Right hindlimb (tissue), 1 donor: ENCODE measurements around the gene EFCAB11.
A peak's percentile ranks its signal among the peaks of the same experiment; 100 is the strongest.

Experiments
- DNase-seq: peaks from one replicate; pipeline ENCODE4 v3.0.0-alpha.2; 2018

EFCAB11 gene

DNA sequence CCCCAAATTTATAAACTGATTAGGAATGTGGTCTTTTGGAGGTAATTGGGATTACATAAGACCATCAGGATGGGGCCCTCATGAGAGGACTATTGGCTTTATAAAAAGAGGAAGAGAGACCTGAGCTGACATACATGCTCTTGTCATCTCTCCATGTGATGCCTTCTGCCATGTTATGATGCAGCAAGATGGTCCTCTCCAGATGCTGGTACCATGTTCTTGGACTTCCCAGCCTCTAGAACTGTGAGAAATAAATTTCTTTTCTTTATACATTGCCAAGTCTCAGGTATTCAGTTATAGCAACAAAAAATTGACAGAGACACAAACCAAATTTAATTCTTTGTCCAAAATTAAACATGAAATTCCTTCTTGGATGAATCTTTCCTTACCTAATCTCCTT, 92.9 kb downstream of the EFCAB11 start:
- DNase-seq, result no peak

DNA sequence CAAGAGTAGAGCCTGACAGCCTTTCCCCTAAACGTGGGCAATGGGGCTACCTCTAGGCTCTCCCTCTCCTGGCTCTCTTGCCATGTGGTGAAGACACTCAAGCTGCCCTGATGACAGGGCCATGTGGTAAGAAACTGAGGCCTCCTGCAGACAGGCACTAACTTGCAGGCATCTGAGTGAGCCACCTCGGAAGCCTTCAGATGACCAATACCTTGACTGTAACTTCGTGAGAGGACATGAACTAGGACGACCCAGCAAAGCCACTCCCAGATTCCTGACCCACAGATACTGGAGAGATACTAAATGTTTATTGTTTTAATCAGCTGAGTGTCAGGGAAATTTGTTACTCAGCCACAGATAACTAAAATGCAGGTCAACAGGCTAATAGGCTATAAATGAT, 96.4 kb downstream of the EFCAB11 start:
- no peak for DNase-seq

DNA sequence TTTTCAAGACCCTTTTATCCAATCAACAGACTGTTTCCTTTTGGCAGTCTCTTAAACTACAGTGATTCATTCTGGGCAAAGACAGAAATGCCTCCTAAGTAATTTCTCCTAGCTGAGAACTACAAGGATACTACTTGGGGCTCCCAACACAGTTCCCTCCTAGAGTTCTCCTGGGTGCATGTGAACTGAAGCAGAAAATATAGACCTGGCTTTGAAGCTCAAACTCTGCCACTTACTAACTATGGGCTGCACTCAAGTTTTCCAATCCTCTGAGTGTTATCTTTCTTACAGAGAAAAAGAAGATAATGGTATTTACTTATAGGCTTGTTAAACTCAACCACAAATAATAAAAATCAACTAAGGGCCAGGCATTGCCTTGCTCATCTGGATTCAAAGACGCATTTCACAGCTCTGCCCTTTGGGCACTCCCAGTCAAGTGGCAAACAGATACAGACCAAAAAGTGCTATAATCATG, 97.6 kb downstream of the EFCAB11 start:
- DNase-seq, result no peak

DNA sequence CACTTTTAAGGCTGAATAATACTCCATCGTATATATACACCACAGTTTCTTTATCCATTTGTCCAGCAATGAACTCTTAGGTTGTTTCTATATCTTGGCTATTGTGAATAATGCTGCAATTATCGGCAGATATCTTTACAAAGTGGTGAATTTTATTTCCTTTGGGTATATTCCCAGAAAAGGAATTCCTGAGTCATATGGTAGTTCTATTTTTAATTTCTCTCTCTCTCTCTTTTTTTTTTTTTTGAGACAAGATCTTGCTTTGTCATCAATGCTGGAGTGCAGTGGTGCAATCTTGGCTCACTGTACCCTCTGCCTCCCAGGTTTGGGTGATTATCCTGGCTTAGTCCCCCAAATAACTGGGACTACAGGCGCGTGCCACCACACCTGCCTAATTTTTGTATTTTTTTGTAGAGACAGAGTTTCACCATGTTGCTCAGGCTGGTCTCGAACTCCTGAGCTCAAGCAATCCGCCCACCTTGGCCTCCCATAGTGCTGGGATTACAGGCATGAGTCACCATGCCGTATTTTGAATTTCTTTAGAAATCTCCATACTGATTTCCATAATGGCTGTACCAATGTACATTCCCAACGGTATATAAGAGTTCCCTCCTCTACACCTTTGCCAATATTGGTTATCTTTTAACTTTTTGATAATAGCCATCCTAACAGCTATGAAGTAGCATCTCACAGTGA, 98.4 kb downstream of the EFCAB11 start:
- no peak for DNase-seq

DNA sequence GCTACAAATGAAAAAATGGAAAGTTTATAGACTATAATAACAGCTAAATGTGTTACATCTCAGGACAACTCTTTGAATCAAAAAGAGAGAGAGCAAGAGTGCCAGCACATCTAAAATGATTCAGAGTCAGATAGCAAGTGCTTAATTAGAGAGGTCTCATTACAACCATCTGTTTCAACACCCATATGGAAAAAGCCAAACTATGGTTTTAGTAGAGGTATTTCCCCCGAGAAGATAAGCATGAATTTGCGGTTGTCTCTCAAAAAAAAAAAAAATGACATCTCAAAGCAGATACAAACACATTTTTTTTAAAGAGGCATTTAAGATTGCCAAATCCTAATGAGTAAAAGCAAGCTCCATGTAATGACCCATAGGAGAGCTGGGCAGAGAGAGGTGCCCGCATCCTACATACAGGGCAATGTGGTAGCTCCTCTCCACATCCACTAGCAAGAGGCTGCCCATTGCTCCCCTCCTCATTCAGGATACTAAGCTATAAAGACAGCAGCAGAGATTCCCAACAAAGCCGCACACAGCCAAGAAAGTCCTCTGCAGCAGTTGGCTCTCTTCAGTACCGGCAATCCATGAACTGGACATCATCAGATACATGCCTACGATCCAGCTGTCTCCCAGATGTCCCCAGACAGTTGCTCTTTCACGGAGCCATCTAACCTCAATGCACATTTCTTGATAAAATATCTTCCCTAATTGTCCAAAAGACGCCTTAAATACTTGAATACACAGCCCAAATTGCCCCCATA, 100.4 kb downstream of the EFCAB11 start:
- no peak for DNase-seq

DNA sequence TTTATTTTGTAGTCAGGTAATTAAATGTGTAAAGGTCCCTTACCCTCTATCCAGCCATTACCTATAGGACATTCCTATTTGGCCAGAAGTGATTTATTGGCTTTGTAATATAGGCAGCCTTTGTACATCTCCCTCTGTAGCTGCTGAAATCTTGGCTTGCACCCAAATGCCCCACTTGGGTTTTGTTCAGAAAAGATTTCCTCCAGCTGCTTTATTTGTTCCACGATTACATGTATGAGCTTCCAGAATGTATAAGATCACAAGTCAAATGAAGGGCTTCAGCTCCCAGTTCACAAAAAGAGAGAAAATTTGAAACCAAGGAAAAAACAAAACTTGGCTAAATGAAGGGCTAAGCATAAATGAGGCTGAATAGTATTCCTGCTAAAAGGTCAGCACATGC, 103.4 kb downstream of the EFCAB11 start:
- peak; percentile 73 for DNase-seq

DNA sequence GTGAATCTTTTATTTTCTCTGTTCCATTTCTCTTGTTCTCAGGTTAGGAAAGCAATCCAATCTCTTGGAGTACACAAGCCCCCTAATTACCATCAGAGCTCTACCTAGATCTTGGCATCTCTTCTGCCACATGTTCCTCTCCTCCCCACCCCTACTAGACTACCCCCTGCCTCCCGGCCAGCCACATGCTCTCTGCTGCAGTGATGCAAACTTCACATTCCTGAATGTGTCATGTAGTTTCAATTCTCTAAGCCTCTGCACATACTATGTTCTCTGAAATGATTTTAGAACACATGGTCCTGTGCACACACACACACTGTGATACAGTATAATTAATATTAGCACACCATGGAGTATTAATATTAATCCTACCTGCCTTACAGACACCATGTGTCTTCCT, 104.6 kb downstream of the EFCAB11 start:
- DNase-seq, result no peak

DNA sequence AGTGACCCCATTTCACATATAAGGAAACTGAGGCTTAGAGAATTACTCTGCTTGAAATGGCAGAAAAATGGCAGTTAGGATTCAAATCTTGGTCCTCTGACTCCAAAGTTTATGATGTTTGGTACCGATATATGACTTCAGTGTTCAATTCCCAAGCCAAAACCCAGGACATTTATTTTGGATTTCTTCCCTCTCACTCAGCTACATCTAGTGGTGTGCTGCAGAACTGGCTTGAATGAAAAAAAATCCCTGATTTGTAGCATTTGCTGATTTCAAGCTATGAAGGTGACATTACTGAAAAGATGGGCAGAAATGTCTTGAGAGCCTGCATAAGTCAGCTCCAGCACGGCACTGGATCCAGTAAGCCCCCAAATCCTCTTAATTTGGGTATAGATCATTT, 106.4 kb downstream of the EFCAB11 start:
- no peak for DNase-seq

DNA sequence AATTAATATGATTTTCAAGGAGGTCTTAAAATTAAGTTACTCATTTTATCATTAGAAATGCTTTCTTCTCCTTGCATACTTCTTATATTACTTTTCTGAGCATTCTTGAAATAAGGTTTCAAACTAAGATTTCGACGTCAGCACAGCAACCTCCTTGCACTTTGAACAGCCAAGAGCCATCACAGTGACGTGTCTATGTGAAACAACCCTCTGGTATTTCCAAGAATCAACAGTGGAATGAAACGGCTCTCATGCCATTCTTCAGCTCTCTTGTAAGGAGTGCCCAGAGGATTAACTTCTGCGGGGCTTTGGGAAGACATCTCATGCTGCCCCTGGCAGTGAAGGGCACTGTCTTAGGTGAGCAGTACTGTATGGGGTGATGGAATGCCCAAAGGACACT, 109.2 kb downstream of the EFCAB11 start:
- DNase-seq, result no peak

DNA sequence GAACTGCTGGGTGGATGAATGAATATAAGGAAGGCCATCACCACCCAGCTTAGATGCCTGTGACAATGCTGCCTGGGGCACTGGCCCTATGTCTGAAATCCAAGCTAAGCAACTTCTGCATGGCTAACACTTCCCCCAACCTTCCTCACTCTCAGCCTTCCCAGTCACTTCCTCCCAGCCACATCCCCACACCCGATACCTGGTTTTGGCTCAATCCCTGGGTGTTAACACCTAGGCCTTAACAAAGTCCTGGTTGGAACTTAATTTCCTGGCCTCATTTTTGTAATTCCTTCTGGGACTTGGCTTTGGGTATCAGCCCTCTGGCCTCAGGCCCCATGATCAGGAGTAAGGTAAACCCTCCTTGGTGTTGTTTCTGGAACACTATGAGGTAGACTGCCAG, 110.0 kb downstream of the EFCAB11 start:
- no peak for DNase-seq

DNA sequence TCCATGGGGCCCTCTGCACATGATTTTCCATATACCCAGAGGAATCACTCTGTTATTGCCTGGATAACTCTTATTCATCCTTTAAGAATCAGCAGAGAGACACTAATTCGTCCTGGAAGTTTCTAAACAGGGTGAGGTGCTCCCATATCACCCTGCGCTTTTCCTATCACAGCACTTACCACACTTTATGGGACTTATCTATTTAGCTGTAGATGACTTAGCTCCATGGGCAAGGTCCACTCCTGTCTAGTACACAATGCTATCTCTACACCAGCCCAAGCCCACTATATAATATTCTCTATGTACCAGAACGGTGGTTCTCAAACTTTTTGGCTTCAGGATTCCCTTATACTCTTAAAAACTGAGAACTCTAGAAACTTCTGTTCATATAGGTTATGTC, 111.7 kb downstream of the EFCAB11 start:
- no peak for DNase-seq

DNA sequence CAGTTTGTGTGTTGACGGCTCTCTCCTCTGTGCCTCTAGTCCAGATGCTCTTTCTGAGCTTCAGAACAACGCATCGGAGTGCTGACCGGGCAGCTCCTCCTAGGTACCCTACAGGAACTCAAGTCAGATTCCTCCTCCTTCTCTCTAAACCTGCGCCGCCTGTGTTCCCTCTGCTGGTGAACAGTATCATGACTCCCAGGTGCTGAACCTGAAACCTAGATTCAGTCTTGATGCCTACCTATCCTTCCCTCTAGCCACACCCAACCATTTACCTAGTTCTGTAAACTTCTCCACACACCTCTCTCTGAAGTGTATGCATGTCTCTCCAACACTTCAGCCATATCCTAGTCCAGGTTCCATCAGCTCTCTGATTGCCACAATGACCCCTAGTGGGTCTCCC, 112.7 kb downstream of the EFCAB11 start:
- no peak for DNase-seq

DNA sequence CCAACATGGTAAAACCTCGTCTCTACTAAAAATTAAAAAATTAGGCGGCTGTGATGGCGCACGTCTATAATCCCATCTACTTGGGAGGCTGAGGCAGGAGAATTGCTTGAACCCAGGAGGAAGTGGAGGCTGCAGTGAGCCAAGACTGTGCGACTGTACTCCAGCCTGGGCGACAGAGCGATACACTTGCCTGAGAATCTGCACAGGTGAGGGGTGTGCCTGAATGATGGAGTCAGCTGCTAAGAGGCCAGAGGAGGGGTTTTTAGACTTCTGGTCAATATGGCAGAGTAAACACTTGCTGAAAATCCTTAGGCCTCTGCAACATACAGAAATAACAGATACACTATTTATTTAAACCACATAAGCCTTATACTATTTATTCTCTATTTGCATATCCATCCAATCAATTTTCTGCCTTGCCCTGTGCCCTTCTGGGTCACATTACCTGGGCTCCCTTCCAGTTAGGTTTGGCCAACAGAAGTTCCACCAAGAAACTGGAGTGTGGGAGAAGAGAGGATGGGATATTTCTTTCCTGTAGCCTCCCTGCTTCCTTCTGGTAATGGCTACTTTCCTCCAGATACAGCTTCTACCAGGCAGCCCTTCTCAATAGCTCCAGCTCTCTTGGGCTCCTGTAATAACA, 117.6 kb downstream of the EFCAB11 start:
- no peak for DNase-seq

DNA sequence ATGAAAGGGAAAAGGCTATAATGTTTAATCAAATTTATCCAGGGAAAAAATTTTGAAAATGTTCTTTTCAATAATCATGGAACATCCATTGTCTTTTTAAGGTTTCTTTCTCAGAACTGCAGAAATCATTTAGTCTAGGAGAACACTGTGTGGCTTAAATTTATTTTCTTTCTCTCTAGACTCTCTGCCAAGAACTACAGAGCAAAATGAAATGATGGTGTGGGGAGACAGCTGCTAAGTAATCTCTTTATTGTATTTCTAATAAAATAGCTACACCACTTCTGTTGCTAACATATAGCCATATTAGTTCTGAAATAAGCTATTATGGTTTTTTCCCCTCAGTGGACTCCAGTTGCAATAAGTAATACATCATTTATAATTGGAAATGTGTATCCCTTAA, 120.9 kb downstream of the EFCAB11 start:
- DNase-seq, result no peak

DNA sequence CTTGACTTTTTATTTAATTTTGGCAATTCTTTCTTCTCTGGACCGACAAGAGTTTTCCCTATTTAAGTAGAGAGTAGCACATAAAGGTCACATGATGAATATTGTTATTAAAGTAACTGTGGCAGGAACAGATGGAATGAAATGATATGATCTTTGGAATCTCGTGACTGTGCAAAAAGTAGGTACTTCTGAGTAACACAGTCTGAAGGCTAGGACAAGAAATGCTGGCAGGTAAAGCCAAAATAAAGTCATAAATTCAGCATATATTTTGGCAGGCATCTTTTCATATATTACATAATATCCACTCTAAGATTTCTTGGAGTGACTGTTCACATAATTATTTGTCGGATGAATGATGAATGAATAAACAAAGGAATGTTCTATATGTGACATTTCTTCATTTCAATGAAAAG, 121.4 kb downstream of the EFCAB11 start:
- DNase-seq, result no peak

DNA sequence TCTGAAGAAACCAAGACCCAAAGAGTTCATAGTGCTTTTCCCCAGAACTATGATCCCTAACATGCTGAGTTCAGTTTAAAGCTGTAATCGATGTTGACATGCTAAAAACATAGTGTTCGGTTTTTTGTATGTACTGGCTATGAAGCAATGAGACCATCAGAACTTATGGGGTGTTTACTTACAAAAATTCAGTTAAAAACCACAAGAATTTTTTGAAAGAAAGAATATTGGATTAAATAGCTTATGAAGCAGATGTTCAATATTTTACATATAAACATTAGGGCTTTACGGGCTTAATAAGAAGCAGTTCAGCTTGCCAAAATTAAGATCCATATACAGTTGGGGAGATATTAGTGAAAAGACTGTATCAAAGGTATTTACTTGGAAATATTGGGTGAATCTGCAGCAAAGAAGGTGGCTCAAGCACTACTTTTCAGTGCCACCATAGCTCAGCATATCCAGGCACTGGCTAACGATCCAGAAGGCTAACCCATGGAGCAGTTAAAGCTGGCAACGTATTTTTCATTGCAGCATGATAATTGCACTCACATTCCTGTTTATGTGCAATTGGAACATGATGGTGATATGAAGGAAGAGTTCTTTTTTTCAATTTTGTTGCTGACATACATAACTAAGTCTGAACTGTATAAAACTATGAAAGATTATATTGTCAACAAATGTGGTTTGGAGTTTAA, 125.9 kb downstream of the EFCAB11 start:
- DNase-seq, result no peak

DNA sequence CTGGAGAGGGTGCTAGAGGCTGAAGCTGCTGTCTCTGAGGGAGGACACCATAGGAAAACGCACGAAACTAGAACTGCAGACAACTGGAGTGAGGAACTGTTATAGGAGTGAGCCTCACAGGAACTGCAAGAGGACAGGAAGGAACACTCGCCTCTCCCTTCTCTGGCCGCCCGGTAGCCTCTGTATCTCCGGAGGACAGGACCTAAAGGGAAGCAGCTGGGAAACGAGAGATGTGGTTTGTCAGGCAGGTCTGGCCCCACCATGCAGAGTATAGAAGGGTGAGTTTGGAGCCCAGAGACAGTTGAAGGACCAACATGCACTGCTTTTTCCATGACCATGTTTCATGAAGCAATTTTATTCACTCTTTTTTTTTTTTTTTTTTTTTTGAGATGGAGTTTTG, 127.3 kb downstream of the EFCAB11 start:
- DNase-seq, result no peak

DNA sequence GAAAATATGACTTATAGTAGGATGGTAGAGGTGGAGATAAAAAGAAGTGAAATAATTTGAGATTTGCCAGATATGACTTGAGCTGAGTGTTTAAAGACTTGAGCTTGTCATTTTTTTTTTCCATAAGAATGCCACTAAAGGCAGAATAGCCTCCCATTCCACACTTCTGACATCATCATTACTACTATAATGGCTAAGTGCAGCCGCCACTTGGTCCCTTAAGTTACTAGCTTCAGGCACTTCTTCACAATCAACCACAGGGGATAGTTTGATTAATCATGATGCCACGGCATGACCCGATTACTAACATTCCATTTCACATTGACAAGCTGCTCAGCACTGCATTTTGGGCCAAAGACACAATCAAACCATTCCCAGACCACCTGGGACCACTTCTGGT, 127.9 kb downstream of the EFCAB11 start:
- no peak for DNase-seq

DNA sequence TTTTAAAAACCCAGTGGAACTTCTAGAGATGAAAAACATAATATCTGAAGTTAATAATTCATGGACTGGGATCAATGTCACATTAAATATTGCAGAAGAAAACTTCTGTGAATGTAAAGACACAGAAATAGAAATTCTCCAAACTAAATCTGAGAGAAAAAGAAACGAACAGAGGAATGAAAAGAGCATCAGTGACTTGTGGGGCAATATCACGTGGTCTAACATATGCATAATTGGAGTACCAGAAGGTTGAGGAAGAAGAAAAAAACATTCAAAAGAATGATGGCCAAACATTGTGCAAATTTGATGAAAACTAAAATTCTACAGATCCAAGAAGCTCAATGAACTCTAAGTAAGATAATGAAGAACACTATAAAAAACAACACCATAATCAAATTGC, 130.8 kb downstream of the EFCAB11 start:
- no peak for DNase-seq

DNA sequence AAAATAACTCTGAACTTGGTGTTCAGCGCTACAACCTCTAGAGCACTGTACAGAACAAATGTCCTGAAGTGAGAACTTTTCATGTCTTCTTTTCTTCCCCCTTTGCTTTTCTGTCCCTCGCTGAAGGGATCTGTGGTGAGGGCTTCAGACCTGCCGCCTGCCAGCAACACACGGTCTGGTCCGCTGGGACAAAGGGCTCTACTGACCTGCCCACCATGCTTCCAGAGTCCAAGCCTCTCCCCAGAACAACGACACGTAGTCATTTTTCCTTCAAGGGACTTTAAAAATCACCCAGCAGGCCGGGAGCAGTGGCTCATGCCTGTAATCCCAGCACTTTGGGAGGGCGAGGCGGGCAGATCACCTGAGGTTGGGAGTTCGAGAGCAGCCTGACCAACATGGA, 140.4 kb downstream of the EFCAB11 start:
- no peak for DNase-seq

DNA sequence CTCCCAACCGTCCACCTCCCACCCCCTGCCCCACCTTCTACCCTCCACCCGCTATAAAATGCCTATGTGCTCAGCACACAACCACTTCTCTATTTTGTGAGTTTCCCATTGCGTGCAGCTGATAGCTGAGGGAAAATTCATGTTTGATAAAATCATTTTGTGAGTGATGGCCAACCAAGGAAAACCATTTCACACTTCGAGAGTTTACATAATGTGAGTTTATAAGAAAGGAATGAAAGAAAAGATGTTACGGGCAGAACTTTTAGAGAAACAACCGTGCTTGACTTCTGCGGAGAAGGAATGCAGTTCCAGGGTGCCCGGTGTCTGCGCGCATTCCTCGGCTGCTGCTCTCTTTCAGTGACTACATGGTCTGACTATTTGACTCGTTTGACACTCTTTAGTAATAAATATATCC, 140.9 kb downstream of the EFCAB11 start:
- peak; percentile 60 for DNase-seq

DNA sequence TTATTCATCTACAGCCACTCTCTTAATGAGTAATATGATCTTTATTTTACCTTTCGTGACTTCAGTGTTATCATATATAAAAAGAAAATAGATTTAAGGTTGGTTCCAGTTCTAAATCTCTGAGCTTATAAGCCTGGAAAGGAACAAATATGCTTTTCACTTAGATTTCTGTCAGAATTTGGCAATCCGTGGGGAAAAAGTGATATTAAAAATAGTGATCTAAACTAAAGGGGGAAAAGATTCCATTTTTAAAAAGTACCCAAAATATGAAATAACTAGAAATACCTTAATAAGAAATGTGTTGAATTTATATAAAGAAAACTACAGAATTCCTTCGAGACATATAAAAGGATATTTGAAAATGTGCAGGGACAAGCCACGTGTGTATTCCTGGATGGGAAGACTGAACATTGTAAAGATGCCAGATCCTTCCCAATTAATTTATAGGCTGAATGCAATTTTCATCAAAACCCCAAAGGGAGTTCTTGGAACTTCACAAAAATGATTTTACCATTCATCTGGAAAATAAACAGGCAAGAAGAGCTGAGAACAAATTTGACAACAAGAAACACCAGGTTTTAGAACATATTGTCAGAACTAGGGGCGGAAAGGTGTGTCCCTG, 142.5 kb downstream of the EFCAB11 start:
- no peak for DNase-seq

DNA sequence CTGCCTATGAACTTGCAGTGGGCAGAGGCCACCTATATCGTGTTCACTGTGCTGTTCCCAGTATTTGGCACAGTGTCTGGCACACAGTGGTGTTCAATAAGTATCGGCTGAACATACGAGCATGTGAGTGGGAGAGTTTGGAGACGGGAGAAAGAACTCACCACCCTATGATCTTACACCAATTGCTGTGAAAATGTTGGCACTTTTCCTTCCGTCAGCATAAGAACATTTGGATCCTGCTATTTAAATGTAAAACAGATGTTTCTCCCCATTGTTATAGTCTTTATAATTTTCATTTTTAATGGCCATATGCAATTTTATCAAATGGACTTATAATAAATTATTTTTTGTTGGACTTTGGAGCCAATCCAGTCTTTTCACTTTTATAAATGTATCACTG, 144.4 kb downstream of the EFCAB11 start:
- no peak for DNase-seq
